Jurkat, Clone E6-1 (cell line): ENCODE data around the gene HS3ST4.

Experiments used
- DNase-seq: peaks from one replicate; pipeline ENCODE4 v3.0.0-alpha.2; 2011; ENCODE audit warnings: low read depth, low spot score
- H3K4me3 ChIP-seq: 2 replicates; pipeline ENCODE4 v1.5.1; 2011; ENCODE audit warnings: mild to moderate bottlenecking, low read length, control low read depth, moderate library complexity

HS3ST4 gene

GRCh38 chr16:25872369-25873070 is 180.8 kb downstream of the HS3ST4 start:
- no peak overlapping the region for H3K4me3 ChIP-seq
- no peak for DNase-seq

- DNase-seq: no peak
- no peak overlapping the region for H3K4me3 ChIP-seq
Measured at GRCh38 chr16:25874196-25874595, 182.4 kb downstream of the HS3ST4 start.

GRCh38 chr16:25875956-25876598 is 184.3 kb downstream of the HS3ST4 start:
- no peak overlapping the region for H3K4me3 ChIP-seq
- DNase-seq: no peak

- H3K4me3 ChIP-seq: no peak overlapping the region
- DNase-seq: no peak
Measured at GRCh38 chr16:25877103-25877502, 185.3 kb downstream of the HS3ST4 start.

GRCh38 chr16:25886598-25886997 is 194.8 kb downstream of the HS3ST4 start:
- H3K4me3 ChIP-seq: no peak overlapping the region
- no peak for DNase-seq

- DNase-seq: no peak
- H3K4me3 ChIP-seq: no peak overlapping the region
Measured at GRCh38 chr16:25888868-25889267, 197.1 kb downstream of the HS3ST4 start.

- DNase-seq: no peak
- H3K4me3 ChIP-seq: no peak overlapping the region
Measured at GRCh38 chr16:25893332-25893731, 201.6 kb downstream of the HS3ST4 start.

GRCh38 chr16:25894093-25894492 is 202.3 kb downstream of the HS3ST4 start:
- no peak overlapping the region for H3K4me3 ChIP-seq
- DNase-seq: no peak

- H3K4me3 ChIP-seq: no peak overlapping the region
- no peak for DNase-seq
Measured at GRCh38 chr16:25895380-25895779, 203.6 kb downstream of the HS3ST4 start.

GRCh38 chr16:25896411-25896810 is 204.7 kb downstream of the HS3ST4 start:
- no peak overlapping the region for H3K4me3 ChIP-seq
- DNase-seq: no peak

GRCh38 chr16:25897702-25898101 is 205.9 kb downstream of the HS3ST4 start:
- H3K4me3 ChIP-seq: no peak overlapping the region
- DNase-seq: no peak

GRCh38 chr16:25905810-25906209 is 214.1 kb downstream of the HS3ST4 start:
- H3K4me3 ChIP-seq: no peak overlapping the region
- no peak for DNase-seq

- no peak for DNase-seq
- no peak overlapping the region for H3K4me3 ChIP-seq
Measured at GRCh38 chr16:25910971-25911370, 219.2 kb downstream of the HS3ST4 start.

GRCh38 chr16:25912321-25912720 is 220.6 kb downstream of the HS3ST4 start:
- DNase-seq: no peak
- H3K4me3 ChIP-seq: no peak overlapping the region

- no peak overlapping the region for H3K4me3 ChIP-seq
- DNase-seq: no peak
Measured at GRCh38 chr16:25914357-25914962, 222.7 kb downstream of the HS3ST4 start.

GRCh38 chr16:25916037-25916436 is 224.3 kb downstream of the HS3ST4 start:
- DNase-seq: no peak
- no peak overlapping the region for H3K4me3 ChIP-seq

GRCh38 chr16:25922438-25922837 is 230.7 kb downstream of the HS3ST4 start:
- no peak for DNase-seq
- H3K4me3 ChIP-seq: no peak overlapping the region

- no peak overlapping the region for H3K4me3 ChIP-seq
- no peak for DNase-seq
Measured at GRCh38 chr16:25925421-25925820, 233.7 kb downstream of the HS3ST4 start.

GRCh38 chr16:25931473-25932035 is 239.8 kb downstream of the HS3ST4 start:
- no peak for DNase-seq
- no peak overlapping the region for H3K4me3 ChIP-seq

GRCh38 chr16:25941800-25942499 is 250.2 kb downstream of the HS3ST4 start:
- no peak for DNase-seq
- H3K4me3 ChIP-seq: no peak overlapping the region
